GM18868 (cell line): ENCODE results near the gene TTLL5.

Source experiments
- ATAC-seq: cut with Tn5 transposase; IDR thresholded peaks from one replicate; pipeline ENCODE4 v1.9.1; 2021; ENCODE audit warnings: mild to moderate bottlenecking, moderate library complexity; ENCODE audit not compliant: unreplicated experiment

Gene TTLL5

DNA sequence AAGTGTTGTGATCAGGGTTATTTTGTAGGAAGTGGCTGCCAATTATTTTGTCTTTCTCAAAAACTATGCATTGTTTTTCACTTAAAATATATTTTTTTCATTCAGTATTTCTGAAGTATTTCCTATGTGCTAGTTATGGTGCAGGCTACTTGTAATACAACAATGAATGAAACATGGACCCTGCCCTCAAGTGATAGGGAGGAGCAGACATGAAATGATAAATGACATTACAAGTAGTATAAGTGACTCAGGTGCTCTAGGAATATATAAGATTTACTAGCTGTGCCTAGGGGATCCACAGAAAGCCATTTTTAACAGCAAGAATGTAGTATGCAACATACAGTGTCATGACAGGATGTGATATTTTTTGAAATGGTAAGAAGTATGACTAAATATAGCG is 65.3 kb downstream of the TTLL5 start:
- ATAC-seq = no peak

DNA sequence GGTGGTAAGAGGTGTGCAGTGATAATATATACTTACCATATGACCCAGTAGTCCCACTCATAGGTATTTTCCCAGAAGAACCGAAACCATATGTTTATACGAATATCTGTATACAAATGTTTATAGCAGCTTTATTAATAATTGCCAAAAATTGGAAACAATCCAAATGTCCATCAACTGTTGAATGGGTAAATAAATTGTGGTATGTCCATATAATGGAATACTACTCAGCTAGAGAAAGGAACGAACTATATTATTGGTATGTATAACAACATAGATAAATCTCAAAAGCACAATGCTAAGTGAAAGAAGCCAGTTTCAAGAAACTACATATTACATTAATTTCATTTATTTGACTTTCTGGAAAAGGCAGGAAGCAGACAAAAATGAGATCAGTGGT is 66.1 kb downstream of the TTLL5 start:
- ATAC-seq = no peak

DNA sequence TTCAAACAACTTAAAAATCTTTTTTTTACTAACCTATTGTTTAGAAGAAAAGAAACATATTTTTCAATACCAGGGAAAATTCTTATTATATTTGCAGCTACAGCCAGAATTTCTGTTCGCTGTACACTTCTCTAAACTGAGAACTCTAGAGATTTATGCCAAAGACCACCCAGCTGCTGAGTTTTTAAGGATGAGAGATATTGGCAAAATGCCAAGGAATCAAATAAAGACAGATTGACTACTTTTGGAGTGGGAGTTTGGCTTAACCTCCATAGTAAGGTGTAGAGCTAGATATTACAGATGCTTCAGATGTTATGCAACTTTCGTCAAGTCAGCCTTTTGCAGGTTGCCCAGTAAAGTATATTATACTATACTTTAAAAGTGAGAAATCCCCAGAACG is 71.8 kb downstream of the TTLL5 start:
- ATAC-seq = no peak

DNA sequence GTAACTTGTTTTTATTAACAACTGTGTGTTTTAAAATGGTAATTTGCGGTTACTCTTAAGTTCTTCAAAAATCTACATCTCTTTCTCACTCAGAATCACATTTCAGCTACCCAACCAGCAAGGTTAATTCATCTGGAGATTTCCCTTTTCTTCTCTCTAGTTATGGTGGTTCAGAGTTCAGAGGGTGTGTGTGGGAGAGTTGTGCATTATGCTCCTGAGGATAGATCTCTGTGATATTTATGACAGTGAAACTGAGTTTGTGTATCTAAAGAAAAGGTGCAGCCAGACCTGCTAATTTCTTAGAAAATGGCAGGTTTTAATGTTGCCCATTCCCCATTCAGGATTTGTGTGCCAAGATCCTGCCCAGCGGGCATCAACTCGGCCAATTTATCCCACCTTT is 73.8 kb downstream of the TTLL5 start:
- ATAC-seq = no peak

DNA sequence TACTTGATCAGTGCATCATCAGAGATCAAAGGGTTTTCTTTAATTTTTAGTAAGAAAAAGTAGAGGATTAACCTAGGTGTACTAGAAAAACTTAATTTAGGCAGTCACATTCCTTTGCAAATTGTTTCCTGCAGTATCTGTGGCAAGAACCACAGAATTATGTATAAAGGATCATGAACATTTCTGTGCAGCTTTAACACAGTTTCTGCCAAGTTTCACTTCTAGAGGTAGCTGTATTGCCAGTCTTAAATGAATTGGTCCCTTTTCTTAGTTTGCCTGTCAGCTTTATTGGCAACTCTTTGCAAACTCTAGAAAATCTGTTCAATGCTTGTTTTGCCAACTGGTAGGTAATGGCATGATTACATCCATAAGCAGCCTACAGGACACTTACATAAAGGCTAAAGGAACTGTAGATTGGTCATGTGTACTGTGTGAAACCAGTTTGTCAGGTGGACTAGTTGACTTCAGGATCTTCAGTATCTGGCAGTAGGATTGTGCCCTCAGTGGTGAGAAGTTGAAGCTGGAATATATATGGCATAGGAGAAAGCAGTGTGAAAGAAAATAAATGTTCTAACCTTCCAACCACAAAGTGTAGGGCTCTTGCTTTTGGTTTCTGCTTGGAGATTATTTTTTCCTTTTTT is 75.9 kb downstream of the TTLL5 start:
- ATAC-seq = no peak

DNA sequence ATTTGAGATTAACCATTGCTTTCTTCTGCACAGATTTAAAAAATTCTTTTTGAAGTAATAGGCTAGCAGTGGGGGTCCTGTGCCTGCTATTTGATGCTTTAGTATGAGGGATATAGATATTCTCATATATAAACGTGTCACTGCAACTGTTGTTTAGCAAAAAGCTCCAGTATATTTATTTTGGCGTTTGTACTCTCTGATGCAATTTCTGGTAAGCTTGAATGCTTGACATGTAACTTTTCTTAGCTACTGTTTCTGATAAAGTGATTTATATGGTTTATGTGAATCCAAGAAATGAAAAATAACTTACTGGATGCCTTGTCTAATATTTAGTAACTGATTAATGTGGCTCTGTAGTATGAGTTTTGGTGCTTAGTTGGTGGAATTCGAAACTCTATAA is 77.1 kb downstream of the TTLL5 start:
- ATAC-seq = no peak

DNA sequence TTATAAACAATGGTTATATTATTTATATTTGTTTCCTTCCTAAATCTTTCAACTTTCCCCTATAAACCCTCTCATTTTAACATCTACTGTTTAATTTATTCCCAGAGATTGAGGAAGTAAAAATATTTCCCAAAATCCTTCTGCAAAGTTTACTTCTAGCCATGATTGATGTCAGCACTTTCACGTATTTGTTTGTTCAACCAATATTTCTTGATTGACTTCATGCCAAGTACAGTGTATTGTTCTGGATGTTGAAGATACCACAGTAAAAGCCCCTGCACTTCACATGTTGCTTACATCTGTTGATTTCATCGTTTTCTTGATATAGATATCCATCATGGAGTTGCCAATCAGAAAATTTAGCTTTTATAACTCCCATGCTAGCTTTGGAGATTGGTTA is 81.8 kb downstream of the TTLL5 start:
- ATAC-seq = no peak

DNA sequence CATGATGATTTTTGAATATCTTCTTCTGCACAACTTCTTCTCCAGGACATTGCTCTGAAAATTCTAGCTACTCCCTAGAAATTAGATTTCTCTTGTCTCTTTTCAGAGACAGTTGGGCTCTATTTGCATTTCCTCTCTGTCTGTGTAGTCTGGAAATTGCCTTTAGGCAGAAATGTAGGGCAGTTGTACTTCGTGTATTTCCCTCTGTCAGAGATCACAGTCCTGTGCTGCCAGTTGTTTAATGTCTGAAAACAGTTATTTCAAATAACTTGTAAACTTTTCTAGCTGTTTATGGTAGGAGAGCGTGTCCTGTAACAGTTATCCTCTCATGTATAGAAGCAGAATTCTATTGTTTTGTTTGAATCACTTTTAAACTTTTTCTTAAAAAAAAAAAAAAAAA is 86.9 kb downstream of the TTLL5 start:
- no peak for ATAC-seq

DNA sequence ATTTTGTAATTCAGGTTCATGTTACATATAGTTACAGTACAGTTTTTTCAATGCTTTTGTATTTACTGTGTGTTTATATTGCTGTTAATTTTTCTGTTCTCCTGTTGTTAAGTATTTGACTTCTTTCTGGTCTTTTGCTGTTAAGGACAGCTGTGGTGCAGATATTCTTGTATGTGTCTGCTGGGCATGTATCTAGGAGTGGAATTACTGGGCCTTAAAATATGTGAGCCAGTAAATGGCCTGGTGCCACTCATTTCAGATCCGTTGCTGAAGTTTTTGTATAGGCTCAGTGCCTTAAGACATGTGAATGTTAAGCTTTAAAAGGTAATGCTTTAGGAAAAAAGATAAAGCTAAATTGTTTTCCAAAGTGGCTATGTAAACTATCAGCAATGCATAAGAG is 87.3 kb downstream of the TTLL5 start:
- ATAC-seq = no peak

DNA sequence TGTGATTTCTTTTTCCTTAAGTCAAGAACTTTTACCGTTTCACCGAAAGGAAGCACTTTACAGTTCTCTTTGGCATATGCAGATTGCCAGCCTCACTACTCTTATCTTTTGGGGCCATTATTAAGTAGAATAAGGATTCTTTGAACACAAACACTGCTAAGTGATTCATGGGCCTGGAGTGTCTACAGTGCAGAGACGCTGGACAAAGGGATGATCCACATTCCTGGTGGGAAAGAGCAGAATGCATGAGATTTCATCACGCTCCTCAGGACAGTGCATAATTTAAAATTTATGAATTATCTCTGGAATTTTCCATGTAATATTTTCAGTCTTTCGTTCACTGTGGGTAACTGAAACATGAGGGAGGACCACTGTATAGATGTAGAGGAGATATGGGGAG is 90.2 kb downstream of the TTLL5 start:
- ATAC-seq = no peak

DNA sequence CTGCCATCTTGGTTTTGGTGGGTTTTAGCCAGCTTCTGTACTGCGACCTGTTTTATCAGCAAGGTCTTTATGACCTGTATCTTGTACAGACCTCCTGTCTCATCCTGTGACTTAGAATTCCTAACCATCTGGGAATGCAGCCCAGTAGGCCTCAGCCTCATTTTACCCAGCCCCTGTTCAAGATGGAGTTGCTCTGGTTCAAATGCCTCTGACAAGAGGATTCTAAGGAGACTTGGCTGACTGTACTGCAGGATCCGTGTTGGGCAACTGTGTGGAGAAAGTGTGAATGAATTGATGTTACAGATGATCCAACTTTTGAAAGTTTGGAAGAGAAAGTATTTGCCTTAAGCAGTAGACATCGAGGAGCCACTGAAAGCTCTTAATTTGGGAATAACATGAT is 91.0 kb downstream of the TTLL5 start:
- no peak for ATAC-seq

DNA sequence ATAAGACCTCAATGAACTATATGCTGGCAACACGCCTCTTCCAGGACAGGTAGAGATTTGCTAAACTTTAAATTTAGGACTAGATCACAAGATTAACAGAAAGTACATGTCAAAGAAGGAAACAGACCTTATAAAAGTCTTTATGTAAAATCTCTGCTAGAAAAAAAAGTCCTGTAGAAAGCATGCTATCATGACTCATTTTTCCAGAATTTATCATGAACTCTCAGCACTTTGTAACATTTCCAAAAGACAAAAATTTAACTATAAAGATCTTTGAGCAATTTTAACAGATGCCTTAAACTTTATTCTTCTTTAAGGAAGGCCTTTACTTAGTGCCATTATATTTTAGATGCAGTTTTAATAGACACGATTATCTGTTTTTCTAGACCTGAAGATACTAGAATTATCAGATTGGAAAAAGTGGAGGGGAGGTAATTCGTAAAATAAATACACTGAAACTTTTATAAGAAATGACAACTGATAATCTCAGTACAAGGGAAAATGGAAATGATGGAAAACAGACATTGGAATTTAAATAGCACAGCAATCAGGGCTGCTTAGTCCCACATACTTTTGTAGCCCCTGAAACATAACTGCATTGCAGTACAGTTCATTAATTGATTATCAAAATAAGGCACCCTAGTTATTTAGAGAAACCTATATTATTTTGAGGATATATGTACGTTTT is 92.0 kb downstream of the TTLL5 start:
- ATAC-seq = no peak

DNA sequence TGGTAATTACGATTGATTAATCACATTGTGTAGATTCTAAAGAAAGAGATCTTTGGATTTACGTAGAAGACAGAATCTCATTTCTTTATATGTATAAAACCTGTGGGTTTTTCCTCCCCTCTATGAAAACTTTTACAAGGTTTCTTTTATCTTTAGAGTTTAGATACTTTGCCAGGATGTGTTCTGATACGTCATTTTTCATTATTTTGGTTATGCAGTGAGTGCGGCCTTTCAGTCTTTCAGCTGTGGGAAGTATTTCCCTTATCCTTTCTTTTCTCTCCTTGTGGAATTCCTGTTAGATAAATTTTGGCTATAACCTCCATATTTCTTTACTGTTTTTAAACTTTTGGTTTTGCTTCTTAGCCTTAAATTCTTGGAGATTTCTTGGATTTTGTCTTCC is 92.7 kb downstream of the TTLL5 start:
- ATAC-seq = no peak

DNA sequence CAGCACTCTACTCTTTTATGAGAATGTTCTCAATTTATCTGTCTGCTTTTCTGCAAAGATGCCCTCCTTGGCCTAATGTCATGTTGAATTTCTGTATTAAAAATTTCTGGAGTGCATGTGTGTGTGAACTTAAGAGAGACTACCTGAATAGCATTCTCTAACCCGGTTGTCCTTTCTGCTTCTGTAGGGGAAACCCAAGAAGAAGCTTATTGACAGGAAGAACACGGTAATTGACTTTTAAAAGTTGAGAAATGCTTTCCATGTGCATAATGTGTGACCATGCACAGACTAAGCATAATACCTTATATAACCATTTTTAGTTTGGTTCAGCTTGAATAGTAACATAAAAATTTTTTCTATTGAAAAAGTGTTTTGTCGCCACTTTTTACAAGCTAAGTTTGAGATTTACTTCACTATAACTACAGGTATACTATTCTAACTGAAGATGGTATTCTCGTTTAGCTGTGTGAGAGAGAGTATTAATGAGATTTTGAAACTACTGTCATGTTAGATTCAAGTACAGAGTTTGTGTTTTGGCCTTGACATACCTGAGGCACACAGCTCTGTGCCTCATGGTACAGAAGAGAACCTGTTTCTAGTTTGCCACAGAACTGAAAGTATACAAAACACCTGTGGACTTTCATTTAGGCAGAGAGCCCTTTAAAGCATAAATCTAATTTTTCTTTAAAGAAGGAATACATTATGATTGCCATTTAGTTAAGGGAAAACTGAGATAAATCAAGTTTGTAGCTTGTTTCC is 96.8 kb downstream of the TTLL5 start:
- ATAC-seq = no peak

DNA sequence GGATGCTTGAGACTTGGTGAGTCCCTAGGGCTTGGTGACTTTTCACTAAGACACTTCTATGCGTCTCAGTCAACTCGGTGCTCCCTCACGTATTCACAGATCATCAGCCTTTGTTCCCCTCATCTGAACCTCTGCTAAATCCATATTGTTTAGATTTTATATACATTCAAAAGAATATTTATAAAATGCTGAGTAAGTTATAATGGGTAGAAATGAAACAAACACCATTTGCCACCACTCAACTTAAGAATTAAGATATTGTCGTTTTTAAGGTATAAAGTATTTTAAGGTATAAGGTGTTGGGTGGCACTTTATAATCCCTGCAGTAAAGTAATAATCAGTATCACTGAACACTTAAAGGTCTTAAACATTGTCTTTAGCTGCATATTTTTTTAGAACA is 103.0 kb downstream of the TTLL5 start:
- no peak for ATAC-seq

DNA sequence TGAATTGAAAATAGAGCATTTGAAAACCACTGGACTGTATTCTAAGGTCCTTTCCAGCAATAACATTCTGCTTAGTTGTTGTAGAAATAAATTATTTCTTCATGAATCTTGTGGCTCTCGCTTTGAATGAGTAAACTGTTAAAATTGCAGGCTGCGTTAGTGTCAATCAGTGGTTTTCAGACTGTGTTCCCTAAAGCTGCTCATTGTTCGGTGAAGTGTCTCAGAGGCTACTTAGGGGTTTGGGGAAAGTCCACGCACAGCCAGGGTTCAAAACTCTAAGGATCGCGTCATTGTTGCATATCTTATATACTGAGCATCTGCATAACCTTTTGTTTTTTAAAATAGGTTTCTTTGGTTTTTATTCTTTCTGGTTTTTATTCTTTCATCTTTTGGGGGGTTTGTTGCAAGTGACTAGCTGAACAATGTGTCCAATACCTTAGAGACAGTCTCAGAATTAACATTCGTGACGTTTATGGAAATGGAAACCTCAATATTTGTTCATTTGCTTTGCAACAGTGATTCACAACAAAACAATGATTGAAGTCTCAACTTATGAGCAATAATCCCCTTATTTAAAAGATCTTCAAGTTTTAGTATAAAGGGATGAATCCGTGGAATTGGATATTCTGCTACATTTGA is 108.1 kb downstream of the TTLL5 start:
- ATAC-seq = peak; percentile 63

DNA sequence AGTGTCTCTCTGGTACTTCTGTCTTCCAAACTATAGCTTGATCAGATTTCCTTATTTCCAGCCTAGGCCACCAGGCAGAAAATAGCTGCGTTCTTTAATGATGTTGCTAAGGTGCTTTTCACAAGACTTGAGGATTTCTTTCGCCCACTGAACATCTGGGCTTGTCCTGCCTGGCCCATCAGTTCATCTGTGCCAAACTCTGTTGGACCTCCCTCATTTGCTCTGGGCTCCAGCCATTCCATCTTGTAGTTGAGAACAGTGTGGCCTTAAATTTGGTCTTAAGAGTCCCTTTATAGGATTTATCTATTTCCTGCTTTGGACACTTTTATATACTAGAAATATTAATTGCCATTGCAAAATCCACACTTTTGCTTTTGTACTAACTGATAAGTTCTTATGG is 109.6 kb downstream of the TTLL5 start:
- no peak for ATAC-seq

DNA sequence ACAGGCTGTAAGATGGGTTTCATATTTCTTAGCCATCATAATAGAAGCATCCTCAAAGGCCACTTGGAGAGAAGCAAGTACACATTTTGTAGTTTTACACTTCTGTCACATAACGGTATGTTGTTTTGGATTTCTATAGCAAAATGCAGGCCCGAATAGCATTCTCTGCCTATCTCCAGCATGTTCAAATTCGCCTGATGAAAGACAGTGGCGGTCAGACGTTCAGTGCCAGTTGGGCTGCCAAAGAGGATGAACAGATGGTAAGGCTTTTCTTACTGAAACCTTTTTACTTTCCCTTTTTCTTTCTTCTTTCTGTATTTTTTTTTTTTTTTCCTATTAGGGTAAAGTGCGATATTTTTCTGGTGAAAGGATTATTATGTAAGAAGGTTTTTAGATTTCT is 110.5 kb downstream of the TTLL5 start:
- ATAC-seq = no peak

DNA sequence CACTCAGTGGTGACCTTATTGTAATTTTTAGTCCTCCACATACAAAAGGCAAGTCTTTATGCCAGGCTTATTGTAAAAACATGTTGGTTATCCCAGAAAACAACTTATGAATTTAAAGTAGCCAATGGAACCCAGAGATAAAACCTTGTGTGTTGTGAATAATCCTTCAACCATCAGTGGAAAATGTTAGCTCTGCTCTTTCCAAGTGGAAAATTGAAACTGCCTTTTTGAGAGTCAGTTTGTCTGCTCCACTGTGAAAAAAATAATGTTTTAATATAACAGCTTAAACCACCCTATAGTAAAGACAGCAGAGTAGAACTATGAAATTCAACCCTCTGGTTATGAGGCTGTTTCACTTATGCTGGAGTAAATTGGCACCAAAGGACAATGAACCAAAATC is 112.0 kb downstream of the TTLL5 start:
- ATAC-seq = no peak

DNA sequence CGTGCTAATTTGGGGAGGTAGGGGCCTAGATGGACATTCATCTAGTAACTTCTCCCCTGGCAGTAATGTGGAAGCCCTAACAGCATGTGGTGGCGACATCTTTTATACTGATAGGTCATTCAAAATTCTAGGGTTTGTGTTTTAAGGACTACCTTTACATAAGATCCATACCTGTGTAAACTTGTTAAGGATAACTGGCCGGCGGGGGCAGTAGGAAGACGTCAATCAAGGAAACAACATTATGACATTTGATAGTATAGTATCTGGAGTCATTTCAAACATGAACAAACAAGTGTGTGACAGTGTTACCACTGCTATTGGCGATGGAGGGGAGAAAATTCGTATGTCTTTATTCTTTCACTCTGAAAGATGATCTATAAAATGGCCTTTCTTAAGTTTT is 120.0 kb downstream of the TTLL5 start:
- ATAC-seq = no peak

DNA sequence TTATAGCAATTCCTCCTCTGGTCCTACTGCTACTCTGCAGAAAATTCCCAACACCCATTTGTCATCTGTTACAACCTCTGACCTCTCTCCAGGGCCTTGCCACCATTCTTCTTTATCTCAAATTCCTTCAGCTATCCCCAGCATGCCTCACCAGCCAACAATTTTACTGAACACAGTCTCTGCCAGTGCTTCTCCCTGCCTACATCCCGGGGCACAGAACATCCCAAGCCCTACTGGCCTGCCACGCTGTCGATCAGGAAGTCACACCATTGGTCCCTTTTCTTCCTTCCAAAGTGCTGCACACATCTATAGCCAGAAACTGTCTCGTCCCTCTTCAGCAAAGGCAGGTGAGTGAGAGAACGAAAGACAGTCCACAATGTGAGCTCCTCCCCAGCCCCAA is 122.1 kb downstream of the TTLL5 start:
- no peak for ATAC-seq
